H9 (cell line): ENCODE results near the gene ANKRD13A. TPM values are rescaled to one million over a fixed set of nuclear protein-coding genes. Genes with fewer than 3 reads are reported as not detected.

Experiments used
- DNase-seq: peaks from one replicate; pipeline ENCODE4 v3.0.0-alpha.2; 2017
- H2AFZ ChIP-seq: one replicate; pipeline ENCODE4 v1.6.1; 2013; ENCODE audit warnings: mild to moderate bottlenecking, low read length, control low read depth, moderate library complexity
- H2AK5ac ChIP-seq: 2 replicates; pipeline ENCODE4 v1.6.1; 2013; ENCODE audit warnings: low read length, control low read depth, mixed read lengths; ENCODE audit not compliant: insufficient read length
- H2BK120ac ChIP-seq: one replicate; pipeline ENCODE4 v1.6.1; 2013; ENCODE audit warnings: low read depth, mild to moderate bottlenecking, low read length, control low read depth, inconsistent platforms; ENCODE audit not compliant: poor library complexity, severe bottlenecking
- H2BK12ac ChIP-seq: 2 replicates; pipeline ENCODE4 v1.6.1; 2013; ENCODE audit warnings: low read length, control low read depth, mixed read lengths, low read depth; ENCODE audit not compliant: insufficient read length
- H2BK15ac ChIP-seq: 2 replicates; pipeline ENCODE4 v1.6.1; 2013; ENCODE audit warnings: low read depth, low read length, control low read depth
- H2BK20ac ChIP-seq: one replicate; pipeline ENCODE4 v1.6.1; 2013; ENCODE audit warnings: low read depth, mild to moderate bottlenecking, low read length, control low read depth, inconsistent platforms; ENCODE audit not compliant: poor library complexity, severe bottlenecking
- H2BK5ac ChIP-seq: 2 replicates; pipeline ENCODE4 v1.6.1; 2013; ENCODE audit warnings: low read length, control low read depth, mixed read lengths; ENCODE audit not compliant: insufficient read length
- H3K14ac ChIP-seq: 2 replicates; pipeline ENCODE4 v1.6.1; 2013; ENCODE audit warnings: low read length, control low read depth; ENCODE audit not compliant: insufficient read depth
- H3K18ac ChIP-seq: 2 replicates; pipeline ENCODE4 v1.6.1; 2013; ENCODE audit warnings: low read depth, mild to moderate bottlenecking, mixed read lengths, low read length, control low read depth; ENCODE audit not compliant: insufficient read length
- H3K23ac ChIP-seq: 2 replicates; pipeline ENCODE4 v1.6.1; 2013; ENCODE audit warnings: low read length, control low read depth, mixed read lengths, low read depth; ENCODE audit not compliant: insufficient read length
- H3K23me2 ChIP-seq: 2 replicates; pipeline ENCODE4 v1.6.1; 2013; ENCODE audit warnings: low read depth, mild to moderate bottlenecking, mixed read lengths, low read length, control low read depth; ENCODE audit not compliant: insufficient read length, poor library complexity, severe bottlenecking
- H3K27ac ChIP-seq: 2 replicates; pipeline ENCODE4 v1.5.1; 2013; ENCODE audit warnings: low read length, control low read depth, mixed read lengths, low read depth; ENCODE audit not compliant: insufficient read length
- H3K27me3 ChIP-seq: 2 replicates; pipeline ENCODE4 v1.6.1; 2013; ENCODE audit warnings: low read length, control low read depth, inconsistent platforms; ENCODE audit not compliant: insufficient read depth
- H3K4ac ChIP-seq: 2 replicates; pipeline ENCODE4 v1.6.1; 2013; ENCODE audit warnings: low read depth, mild to moderate bottlenecking, control low read depth, inconsistent platforms, low read length, moderate library complexity
- H3K4me1 ChIP-seq: 2 replicates; pipeline ENCODE4 v1.6.1; 2013; ENCODE audit warnings: low read length, control low read depth, inconsistent platforms; ENCODE audit not compliant: insufficient read depth
- H3K4me2 ChIP-seq: 2 replicates; pipeline ENCODE4 v1.6.1; 2013; ENCODE audit warnings: low read length, control low read depth, mixed read lengths; ENCODE audit not compliant: insufficient read length, insufficient read depth
- H3K56ac ChIP-seq: 2 replicates; pipeline ENCODE4 v1.6.1; 2013; ENCODE audit warnings: low read depth, mild to moderate bottlenecking, mixed read lengths, low read length, control low read depth; ENCODE audit not compliant: insufficient read length
- H3K79me1 ChIP-seq: 2 replicates; pipeline ENCODE4 v1.6.1; 2013; ENCODE audit warnings: low read depth, mild to moderate bottlenecking, moderate library complexity, low read length, control low read depth, inconsistent platforms; ENCODE audit not compliant: insufficient read depth, poor library complexity, severe bottlenecking
- H3K79me2 ChIP-seq: 2 replicates; pipeline ENCODE4 v1.6.1; 2013; ENCODE audit warnings: low read length, control low read depth, inconsistent platforms; ENCODE audit not compliant: insufficient read depth
- H3K9ac ChIP-seq: 2 replicates; pipeline ENCODE4 v1.6.1; 2013; ENCODE audit warnings: low read length, control low read depth, mixed read lengths; ENCODE audit not compliant: insufficient read length; ENCODE audit errors: extremely low read depth
- H3K9me3 ChIP-seq: one replicate; pipeline ENCODE4 v1.6.1; 2013; ENCODE audit warnings: low read depth, low read length, inconsistent platforms; ENCODE audit not compliant: control insufficient read depth
- H3T11ph ChIP-seq: one replicate; pipeline ENCODE4 v1.6.1; 2013; ENCODE audit warnings: mild to moderate bottlenecking, low read length, control low read depth, inconsistent platforms
- H4K20me1 ChIP-seq: one replicate; pipeline ENCODE4 v1.6.1; 2013; ENCODE audit not compliant: control insufficient read depth, insufficient read length, insufficient read depth
- H4K5ac ChIP-seq: 2 replicates; pipeline ENCODE4 v1.6.1; 2013; ENCODE audit warnings: low read depth, mild to moderate bottlenecking, mixed read lengths, low read length, control low read depth; ENCODE audit not compliant: insufficient read length
- H4K8ac ChIP-seq: replicated peaks from 2 replicates; pipeline ENCODE4 v1.6.1; 2013; ENCODE audit warnings: low read length, control low read depth, mixed read lengths, low read depth; ENCODE audit not compliant: insufficient read length
- H4K91ac ChIP-seq: 2 replicates; pipeline ENCODE4 v1.6.1; 2013; ENCODE audit warnings: low read depth, mild to moderate bottlenecking, moderate library complexity, mixed read lengths, low read length, control low read depth; ENCODE audit not compliant: insufficient read length
- H3K27ac Mint-ChIP-seq, 3 experiments: 2 replicates in 2 of 3; 3 replicates in 1 of 3; pipeline ENCODE4 v1.8.0; 2020 to 2021; ENCODE audit warnings: mixed read lengths in 3 of 3, mild to moderate bottlenecking in 1 of 3, moderate library complexity in 1 of 3
- H3K27me3 Mint-ChIP-seq: 2 replicates; pipeline ENCODE4 v1.8.0; 2021; ENCODE audit warnings: low read depth, mild to moderate bottlenecking, moderate library complexity, mixed read lengths
- H3K36me3 Mint-ChIP-seq, 3 experiments: 2 replicates in 2 of 3; 3 replicates in 1 of 3; pipeline ENCODE4 v1.8.0; 2020 to 2021; ENCODE audit warnings: low read depth in 3 of 3, mixed read lengths in 3 of 3; ENCODE audit not compliant: insufficient read depth in 1 of 3
- H3K4me1 Mint-ChIP-seq, 2 experiments: 2 replicates each; pipeline ENCODE4 v1.8.0; 2020; ENCODE audit warnings: mixed read lengths in 2 of 2
- H3K4me3 Mint-ChIP-seq, 2 experiments: 2 replicates in 1 of 2; 3 replicates in 1 of 2; pipeline ENCODE4 v1.8.0; 2020 to 2021; ENCODE audit warnings: mild to moderate bottlenecking in 2 of 2, mixed read lengths in 2 of 2, moderate library complexity in 1 of 2
- H3K9me3 Mint-ChIP-seq, 2 experiments: 2 replicates in 1 of 2; 3 replicates in 1 of 2; pipeline ENCODE4 v1.8.0; 2020; ENCODE audit warnings: mild to moderate bottlenecking in 2 of 2, mixed read lengths in 2 of 2, moderate library complexity in 1 of 2
- WGBS: extraction: QIAGEN DNeasy Blood & Tissue Kit; methylation state at CpG from one replicate; pipeline ENCODE4 v1.1.7; 2013; ENCODE audit warnings: missing lambda C conversion rate, low lambda C conversion rate, mixed read lengths; ENCODE audit not compliant: insufficient read length; ENCODE audit errors: extremely low coverage; 5-methylcytosine and 5-hydroxymethylcytosine counted together
- total RNA-seq: library from RNA; stranded (reverse); gene quantifications from 2 replicates; pipeline ENCODE4 v1.2.1, GENCODE V29; 2021
- TF ChIP-seq, protein P1 (sequence below): fragments of 200-600 bp; sonication (generic); conservative IDR thresholded peaks from 3 replicates; pipeline ENCODE4 v1.8.0; 2021; ENCODE audit warnings: antibody characterized with exemption, mild to moderate bottlenecking

ANKRD13A gene
- total RNA-seq, 1 experiment from 2014 or later, result 18.0 TPM

DNA sequence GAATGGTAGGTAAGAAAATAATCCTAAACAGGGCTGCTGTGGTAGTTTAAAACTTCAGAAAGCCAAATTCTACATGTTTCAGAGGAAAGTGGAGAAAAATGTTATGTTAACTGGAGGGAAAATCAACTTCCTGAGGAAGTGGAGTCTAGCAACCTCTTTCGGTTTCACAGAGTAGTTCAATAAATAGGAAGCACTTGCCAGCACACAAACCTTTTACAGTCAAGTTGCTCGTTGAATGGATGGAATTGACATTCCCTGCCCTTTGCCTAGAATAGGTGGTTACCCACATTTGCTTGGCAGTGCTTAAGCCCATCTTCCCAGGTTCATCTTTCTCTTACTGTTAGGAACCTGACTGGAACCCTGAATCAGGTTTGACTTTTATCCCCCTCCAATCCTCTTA is 15.9 kb downstream of the ANKRD13A start:
- Histone ChIP-seq H2BK5ac (no peak overlapping the region), H4K8ac (no peak overlapping the region), H3K4me1 (no peaks in the 10 kb centered on the region), H2BK15ac (no peak overlapping the region), H3K23me2 (no peaks in the 10 kb centered on the region), H3K9ac (no peak overlapping the region), H3K79me2 (no peaks in the 10 kb centered on the region), H3K23ac (no peak overlapping the region), H3K56ac (no peak overlapping the region), H3K27me3 (no peaks in the 10 kb centered on the region), H4K5ac (no peak overlapping the region), H2AK5ac (no peak overlapping the region), H3K4me2 (no peak overlapping the region), H4K20me1 (no peaks in the 10 kb centered on the region), H3K27ac (no peak overlapping the region), H2AFZ (no peak overlapping the region), H2BK120ac (no peak overlapping the region), H2BK20ac (no peak overlapping the region), H3T11ph (no peak overlapping the region), H4K91ac (no peak overlapping the region), H3K79me1 (no peaks in the 10 kb centered on the region), H2BK12ac (no peak overlapping the region), H3K14ac (no peak overlapping the region), H3K9me3 (no peaks in the 10 kb centered on the region), H3K18ac (no peak overlapping the region), H3K4ac (no peak overlapping the region)
- TF ChIP-seq, protein P1, sequence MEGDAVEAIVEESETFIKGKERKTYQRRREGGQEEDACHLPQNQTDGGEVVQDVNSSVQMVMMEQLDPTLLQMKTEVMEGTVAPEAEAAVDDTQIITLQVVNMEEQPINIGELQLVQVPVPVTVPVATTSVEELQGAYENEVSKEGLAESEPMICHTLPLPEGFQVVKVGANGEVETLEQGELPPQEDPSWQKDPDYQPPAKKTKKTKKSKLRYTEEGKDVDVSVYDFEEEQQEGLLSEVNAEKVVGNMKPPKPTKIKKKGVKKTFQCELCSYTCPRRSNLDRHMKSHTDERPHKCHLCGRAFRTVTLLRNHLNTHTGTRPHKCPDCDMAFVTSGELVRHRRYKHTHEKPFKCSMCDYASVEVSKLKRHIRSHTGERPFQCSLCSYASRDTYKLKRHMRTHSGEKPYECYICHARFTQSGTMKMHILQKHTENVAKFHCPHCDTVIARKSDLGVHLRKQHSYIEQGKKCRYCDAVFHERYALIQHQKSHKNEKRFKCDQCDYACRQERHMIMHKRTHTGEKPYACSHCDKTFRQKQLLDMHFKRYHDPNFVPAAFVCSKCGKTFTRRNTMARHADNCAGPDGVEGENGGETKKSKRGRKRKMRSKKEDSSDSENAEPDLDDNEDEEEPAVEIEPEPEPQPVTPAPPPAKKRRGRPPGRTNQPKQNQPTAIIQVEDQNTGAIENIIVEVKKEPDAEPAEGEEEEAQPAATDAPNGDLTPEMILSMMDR, result no peak
- WGBS, result no CpG with 5 or more reads among the region's 2 CpGs
- H3K27ac Mint-ChIP-seq, result no peak overlapping the region
- H3K9me3 Mint-ChIP-seq, result no peaks in the 10 kb centered on the region
- H3K4me3 Mint-ChIP-seq, result no peak overlapping the region; a peak in 1 of 5 replicates
- no peaks in the 10 kb centered on the region for H3K4me1 Mint-ChIP-seq
- H3K36me3 Mint-ChIP-seq, result peaks cover 2 to 22% (median 4%) of the 10 kb centered on the region in 3 experiments; a peak in 3 of 7 replicates
- no peak for DNase-seq
- H3K27me3 Mint-ChIP-seq, result no peaks in the 10 kb centered on the region
